ENCODE data around the gene SS18L1. TPM values are rescaled to one million over a fixed set of nuclear protein-coding genes. Genes with fewer than 3 reads are reported as not detected.

Gene SS18L1
- total RNA-seq, 6 experiments from 2014 or later = 14.1 to 26.5 (median 23.7) TPM

DNA sequence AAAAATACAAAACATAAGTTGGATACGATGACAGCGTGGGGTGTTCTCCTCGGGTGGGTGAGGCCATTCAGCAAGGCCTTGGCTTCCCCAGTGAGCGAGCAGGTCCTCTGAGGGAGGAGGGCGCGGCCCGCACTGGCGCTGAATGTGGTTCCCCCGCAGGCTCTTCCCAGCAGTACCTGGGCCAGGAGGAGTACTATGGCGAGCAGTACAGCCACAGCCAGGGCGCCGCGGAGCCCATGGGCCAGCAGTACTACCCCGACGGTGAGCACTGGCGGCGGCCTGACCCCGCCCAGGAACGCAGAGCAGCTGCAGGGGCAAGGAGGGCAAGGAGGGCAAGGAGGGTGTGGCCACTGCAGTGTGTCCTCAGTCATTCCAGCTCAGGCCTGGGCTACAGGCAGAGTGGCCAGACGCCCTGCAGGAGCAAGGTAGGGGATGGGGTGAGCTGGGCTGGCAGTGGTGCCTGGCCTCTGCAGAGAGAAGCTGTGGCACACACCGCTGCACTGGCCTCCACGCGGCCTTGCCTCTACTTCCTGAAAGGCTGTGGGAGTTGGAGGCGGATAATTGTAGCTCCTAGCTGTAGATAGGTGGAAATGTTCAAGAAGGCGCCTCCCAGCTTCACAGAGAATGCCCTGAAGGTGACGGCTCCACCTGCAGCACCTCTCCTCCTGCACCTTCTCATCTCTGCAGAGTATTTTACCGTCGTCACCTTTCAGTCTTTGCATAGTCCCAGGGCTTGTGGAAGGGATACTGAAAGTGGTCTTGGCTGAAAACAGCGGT, 20.6 kb downstream of the SS18L1 start:
- no peak for ATAC-seq
- no peaks in the 10 kb centered on the region for H3K4me1 ChIP-seq
- H3K27ac ChIP-seq = no peak overlapping the region
- no peaks in the 10 kb centered on the region for H3K9me3 ChIP-seq
- peaks cover 0 to 72% (median 21%) of the 10 kb centered on the region in 4 donors for H3K36me3 ChIP-seq
- H3K4me3 ChIP-seq = no peak overlapping the region
- WGBS (ENCODE audit: insufficient coverage, low coverage, low lambda C conversion rate, missing lambda C conversion rate) = 97% methylated on average over 13 of the region's 29 CpGs
- no peak for TF ChIP-seq POLR2A (IDR thresholded peaks at IDR 0.05)
- TF ChIP-seq, protein P1, sequence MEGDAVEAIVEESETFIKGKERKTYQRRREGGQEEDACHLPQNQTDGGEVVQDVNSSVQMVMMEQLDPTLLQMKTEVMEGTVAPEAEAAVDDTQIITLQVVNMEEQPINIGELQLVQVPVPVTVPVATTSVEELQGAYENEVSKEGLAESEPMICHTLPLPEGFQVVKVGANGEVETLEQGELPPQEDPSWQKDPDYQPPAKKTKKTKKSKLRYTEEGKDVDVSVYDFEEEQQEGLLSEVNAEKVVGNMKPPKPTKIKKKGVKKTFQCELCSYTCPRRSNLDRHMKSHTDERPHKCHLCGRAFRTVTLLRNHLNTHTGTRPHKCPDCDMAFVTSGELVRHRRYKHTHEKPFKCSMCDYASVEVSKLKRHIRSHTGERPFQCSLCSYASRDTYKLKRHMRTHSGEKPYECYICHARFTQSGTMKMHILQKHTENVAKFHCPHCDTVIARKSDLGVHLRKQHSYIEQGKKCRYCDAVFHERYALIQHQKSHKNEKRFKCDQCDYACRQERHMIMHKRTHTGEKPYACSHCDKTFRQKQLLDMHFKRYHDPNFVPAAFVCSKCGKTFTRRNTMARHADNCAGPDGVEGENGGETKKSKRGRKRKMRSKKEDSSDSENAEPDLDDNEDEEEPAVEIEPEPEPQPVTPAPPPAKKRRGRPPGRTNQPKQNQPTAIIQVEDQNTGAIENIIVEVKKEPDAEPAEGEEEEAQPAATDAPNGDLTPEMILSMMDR (IDR thresholded peaks at IDR 0.05) = no peak
- intact Hi-C loops (cut with DNase I) = no loop called here
- no peaks in the 10 kb centered on the region for H3K27me3 ChIP-seq
- peak in 1 of 3 donors; percentile 49 for DNase-seq

DNA sequence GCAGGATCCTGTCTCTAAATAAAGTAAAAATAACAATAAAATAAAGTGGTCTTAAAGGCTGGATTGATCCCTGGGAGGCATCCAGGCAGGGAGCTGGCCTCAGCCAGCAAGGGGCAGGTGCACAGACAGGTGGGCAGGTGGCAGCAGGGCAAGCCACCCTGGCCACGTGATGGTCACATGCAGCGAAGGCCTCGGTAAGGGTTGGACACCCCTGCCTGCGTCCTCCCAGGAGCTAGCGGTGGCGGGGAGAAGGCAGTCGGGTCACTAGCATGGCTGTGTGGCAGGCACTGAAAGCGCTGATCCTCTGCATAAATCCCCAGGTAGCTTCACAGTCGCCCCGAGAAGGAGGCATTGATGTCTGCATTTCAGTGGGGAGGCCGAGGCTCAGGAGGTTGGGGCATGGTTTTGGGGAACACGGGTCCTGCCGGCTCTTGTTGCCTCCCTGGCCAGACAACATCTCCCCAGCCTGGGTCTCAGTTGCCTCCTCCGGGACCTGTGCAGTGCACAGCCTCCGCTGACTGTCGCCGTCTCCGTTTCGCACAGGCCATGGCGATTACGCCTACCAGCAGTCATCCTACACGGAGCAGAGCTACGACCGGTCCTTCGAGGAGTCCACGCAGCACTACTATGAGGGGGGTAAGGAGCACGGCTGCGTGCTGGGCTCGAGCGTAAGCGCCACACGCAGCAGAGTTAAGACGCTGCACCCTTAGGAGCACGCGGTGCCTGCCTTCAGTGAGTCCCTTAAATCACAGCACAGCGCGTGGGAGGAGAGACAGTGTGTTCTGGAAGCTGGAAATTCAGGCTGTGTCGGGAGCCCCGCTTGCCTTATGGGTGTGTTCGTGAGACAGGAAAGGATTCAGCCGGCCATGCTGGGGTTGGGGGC, 21.6 kb downstream of the SS18L1 start:
- Histone ChIP-seq H3K27me3 (no peaks in the 10 kb centered on the region), H3K27ac (no peak overlapping the region), H3K36me3 (peaks cover 0 to 70% (median 21%) of the 10 kb centered on the region in 4 donors), H3K4me1 (no peaks in the 10 kb centered on the region), H3K4me3 (no peak overlapping the region), H3K9me3 (no peaks in the 10 kb centered on the region)
- ATAC-seq = no peak
- no peak for DNase-seq
- intact Hi-C loops (cut with DNase I) = no loop called here
- WGBS (ENCODE audit: insufficient coverage, low coverage, low lambda C conversion rate, missing lambda C conversion rate) = 100% methylated on average over 1 of the region's 41 CpGs
- no peak for TF ChIP-seq POLR2A (IDR thresholded peaks at IDR 0.05)
- TF ChIP-seq, protein P1 (IDR thresholded peaks at IDR 0.05) = no peak

DNA sequence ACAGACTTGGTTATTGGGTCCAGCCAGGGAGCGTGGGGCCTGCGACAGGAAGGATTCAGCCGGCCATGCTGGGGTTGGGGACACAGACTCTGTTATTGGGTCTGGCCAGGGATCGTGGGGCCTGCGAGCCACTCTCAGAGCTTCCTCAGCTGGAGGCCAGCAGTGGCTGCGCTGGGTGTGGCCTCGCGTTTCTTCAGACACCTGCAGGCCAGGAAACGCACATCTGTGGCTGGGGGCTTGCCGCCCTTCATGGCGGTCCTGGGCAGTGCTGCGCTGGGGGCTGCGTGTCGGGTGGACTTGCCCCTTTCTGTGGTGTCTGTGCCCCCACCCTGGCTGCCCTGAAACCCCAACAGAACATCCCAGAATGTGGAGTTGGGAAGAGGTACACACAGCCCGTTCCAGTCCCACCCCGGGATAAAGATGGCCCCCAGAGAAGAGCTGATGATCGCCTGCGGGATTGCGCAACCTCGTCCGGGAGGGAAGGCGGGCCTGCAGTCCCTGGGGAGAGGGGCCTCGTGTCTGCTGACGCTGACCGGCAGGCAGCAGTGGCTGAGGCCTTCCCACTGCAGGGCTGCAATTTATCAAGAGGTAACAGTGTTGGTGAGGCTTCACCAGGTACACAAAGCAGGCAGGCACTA, 22.3 kb downstream of the SS18L1 start:
- H3K36me3 ChIP-seq = peaks cover 0 to 68% (median 21%) of the 10 kb centered on the region in 4 donors

DNA sequence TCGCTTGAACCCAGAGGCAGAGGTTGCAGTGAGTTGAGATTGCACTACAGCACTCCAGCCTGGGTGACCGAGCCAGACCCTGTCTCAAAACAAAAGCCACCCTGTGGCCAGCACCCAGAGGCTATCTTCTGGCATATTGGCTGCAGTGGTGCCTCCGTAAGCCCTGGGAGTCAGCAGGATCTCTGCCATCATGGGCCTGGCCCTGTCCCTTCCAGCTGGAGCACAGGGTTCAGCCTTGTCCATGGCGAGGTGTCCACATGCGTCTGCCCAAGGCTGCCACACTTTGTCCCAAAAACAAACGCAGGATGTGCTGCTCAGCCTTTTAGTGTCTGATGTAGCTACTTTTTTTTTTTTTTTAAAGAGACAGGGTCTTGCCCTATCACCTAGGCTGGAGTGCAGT, 23.9 kb downstream of the SS18L1 start:
- TF ChIP-seq, protein P1 (IDR thresholded peaks at IDR 0.05) = no peak
- no peak for TF ChIP-seq POLR2A (IDR thresholded peaks at IDR 0.05)
- intact Hi-C loops (cut with DNase I) = no loop called here
- H3K36me3 ChIP-seq = peaks cover 0 to 59% (median 14%) of the 10 kb centered on the region in 4 donors

More for the DNA sequence above, 22.3 kb downstream of the SS18L1 start:
- no peaks in the 10 kb centered on the region for H3K27me3 ChIP-seq
- TF ChIP-seq POLR2A (IDR thresholded peaks at IDR 0.05) = no peak
- TF ChIP-seq, protein P1 (IDR thresholded peaks at IDR 0.05) = no peak
- no peaks in the 10 kb centered on the region for H3K9me3 ChIP-seq
- WGBS (ENCODE audit: insufficient coverage, low coverage, low lambda C conversion rate, missing lambda C conversion rate) = 95% methylated on average over 3 of the region's 25 CpGs
- H3K27ac ChIP-seq = no peak overlapping the region
- ATAC-seq = no peak
- no peak overlapping the region for H3K4me3 ChIP-seq
- peak in 1 of 3 donors; percentile 53 for DNase-seq
- intact Hi-C loops (cut with DNase I) = no loop called here
- no peaks in the 10 kb centered on the region for H3K4me1 ChIP-seq

More for the DNA sequence above, 23.9 kb downstream of the SS18L1 start:
- DNase-seq (peak in 1 of 3 donors; percentile 42), ATAC-seq (peak in 1 of 4 donors; percentile 18)
- no peaks in the 10 kb centered on the region for H3K4me1 ChIP-seq
- no peak overlapping the region for H3K27ac ChIP-seq
- WGBS (ENCODE audit: insufficient coverage, low coverage, low lambda C conversion rate, missing lambda C conversion rate) = 100% methylated on average over 1 of the region's 6 CpGs
- H3K4me3 ChIP-seq = no peak overlapping the region
- H3K9me3 ChIP-seq = no peaks in the 10 kb centered on the region
- no peaks in the 10 kb centered on the region for H3K27me3 ChIP-seq

All from right lobe of liver (tissue), 6 donors.